Endodermal cell (in vitro differentiated cells): ENCODE measurements around the gene BCL11B. TPM values are rescaled to one million over a fixed set of nuclear protein-coding genes. Genes with fewer than 3 reads are reported as not detected.

Source experiments
- DNase-seq: peaks from one replicate; pipeline ENCODE4 v3.0.0-alpha.2; 2017
- H3K27ac ChIP-seq: 2 replicates; pipeline ENCODE4 v1.5.1; 2013; ENCODE audit warnings: mild to moderate bottlenecking, low read depth, low read length, moderate library complexity
- H3K27me3 ChIP-seq: 2 replicates; pipeline ENCODE4 v1.6.1; 2013; ENCODE audit warnings: mild to moderate bottlenecking, low read length, moderate library complexity; ENCODE audit not compliant: insufficient read depth, control insufficient read depth, poor library complexity, severe bottlenecking
- H3K36me3 ChIP-seq: 2 replicates; pipeline ENCODE4 v1.7.0; 2013; ENCODE audit warnings: mild to moderate bottlenecking, low read length, moderate library complexity; ENCODE audit not compliant: control insufficient read depth, insufficient read depth
- H3K4me1 ChIP-seq: one replicate; pipeline ENCODE4 v1.7.0; 2013; ENCODE audit warnings: low read length; ENCODE audit not compliant: control insufficient read depth, insufficient read depth
- H3K4me3 ChIP-seq: 2 replicates; pipeline ENCODE4 v1.5.1; 2013; ENCODE audit warnings: mild to moderate bottlenecking, low read length, moderate library complexity
- H3K9ac ChIP-seq: 2 replicates; pipeline ENCODE4 v1.6.1; 2013; ENCODE audit warnings: mild to moderate bottlenecking, low read length, moderate library complexity; ENCODE audit not compliant: poor library complexity, severe bottlenecking; ENCODE audit errors: extremely low read depth
- H3K9me3 ChIP-seq: 2 replicates; pipeline ENCODE4 v1.6.1; 2013; ENCODE audit warnings: mild to moderate bottlenecking, low read length, moderate library complexity; ENCODE audit not compliant: control insufficient read depth
- H3K27ac Mint-ChIP-seq: 2 replicates; pipeline ENCODE4 v1.8.0; 2020; ENCODE audit warnings: mixed read lengths
- H3K27me3 Mint-ChIP-seq: 2 replicates; pipeline ENCODE4 v1.8.0; 2021; ENCODE audit warnings: mild to moderate bottlenecking, mixed read lengths; ENCODE audit not compliant: insufficient read depth
- H3K36me3 Mint-ChIP-seq: 2 replicates; pipeline ENCODE4 v1.8.0; 2020; ENCODE audit warnings: low read depth, mixed read lengths
- H3K4me1 Mint-ChIP-seq: 2 replicates; pipeline ENCODE4 v1.8.0; 2020; ENCODE audit warnings: mixed read lengths
- H3K4me3 Mint-ChIP-seq: 2 replicates; pipeline ENCODE4 v1.8.0; 2020; ENCODE audit warnings: mild to moderate bottlenecking, moderate library complexity, mixed read lengths
- H3K9me3 Mint-ChIP-seq: 2 replicates; pipeline ENCODE4 v1.8.0; 2020; ENCODE audit warnings: mild to moderate bottlenecking, mixed read lengths
- WGBS, 2 experiments: methylation state at CpG; one replicate each; pipeline versions ENCODE4 v1.1.5 to v1.1.7; 2013; ENCODE audit warnings: missing lambda C conversion rate in 2 of 2, mixed read lengths in 1 of 2; ENCODE audit not compliant: insufficient coverage in 1 of 2, insufficient read length in 1 of 2; 5-methylcytosine and 5-hydroxymethylcytosine counted together
- total RNA-seq, 2 donors: library from RNA; stranded (reverse); fragmentation: NEBNext Ultra II Directional in 1 of 2; extraction: Animal tissue kit (Norgen Biotek cat#: 25700) in 1 of 2; gene quantifications; 2 replicates in 1 of 2; 3 replicates in 1 of 2; pipeline ENCODE4 v1.2.1, GENCODE V29; 2021
- TF ChIP-seq, protein P1 (sequence below): fragments of 200-600 bp; sonication (generic); conservative IDR thresholded peaks from 2 replicates; pipeline ENCODE4 v1.5.0; 2021; ENCODE audit warnings: antibody characterized with exemption, mild to moderate bottlenecking

BCL11B gene
- total RNA-seq, 2 donors from 2014 or later: 5.7 to 6.0 TPM

- WGBS, 2 experiments: 90 to 98% methylated on average over 2 to 6 of the region's 6 CpGs
- Histone ChIP-seq H3K27ac (no peak overlapping the region), H3K4me3 (no peak overlapping the region), H3K4me1 (no peaks in the 10 kb centered on the region), H3K36me3 (no peaks in the 10 kb centered on the region), H3K27me3 (no peaks in the 10 kb centered on the region), H3K9ac (no peak overlapping the region), H3K9me3 (no peaks in the 10 kb centered on the region)
- TF ChIP-seq, protein P1, sequence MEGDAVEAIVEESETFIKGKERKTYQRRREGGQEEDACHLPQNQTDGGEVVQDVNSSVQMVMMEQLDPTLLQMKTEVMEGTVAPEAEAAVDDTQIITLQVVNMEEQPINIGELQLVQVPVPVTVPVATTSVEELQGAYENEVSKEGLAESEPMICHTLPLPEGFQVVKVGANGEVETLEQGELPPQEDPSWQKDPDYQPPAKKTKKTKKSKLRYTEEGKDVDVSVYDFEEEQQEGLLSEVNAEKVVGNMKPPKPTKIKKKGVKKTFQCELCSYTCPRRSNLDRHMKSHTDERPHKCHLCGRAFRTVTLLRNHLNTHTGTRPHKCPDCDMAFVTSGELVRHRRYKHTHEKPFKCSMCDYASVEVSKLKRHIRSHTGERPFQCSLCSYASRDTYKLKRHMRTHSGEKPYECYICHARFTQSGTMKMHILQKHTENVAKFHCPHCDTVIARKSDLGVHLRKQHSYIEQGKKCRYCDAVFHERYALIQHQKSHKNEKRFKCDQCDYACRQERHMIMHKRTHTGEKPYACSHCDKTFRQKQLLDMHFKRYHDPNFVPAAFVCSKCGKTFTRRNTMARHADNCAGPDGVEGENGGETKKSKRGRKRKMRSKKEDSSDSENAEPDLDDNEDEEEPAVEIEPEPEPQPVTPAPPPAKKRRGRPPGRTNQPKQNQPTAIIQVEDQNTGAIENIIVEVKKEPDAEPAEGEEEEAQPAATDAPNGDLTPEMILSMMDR: no peak
- H3K36me3 Mint-ChIP-seq: peaks cover 2% of the 10 kb centered on the region
- H3K4me1 Mint-ChIP-seq: peaks cover 12% of the 10 kb centered on the region
- H3K27me3 Mint-ChIP-seq: no peaks in the 10 kb centered on the region
- no peaks in the 10 kb centered on the region for H3K9me3 Mint-ChIP-seq
- H3K27ac Mint-ChIP-seq: no peak overlapping the region
- DNase-seq: no peak
- no peak overlapping the region for H3K4me3 Mint-ChIP-seq
Observed at GRCh38 chr14:99182548-99183250, 89.3 kb downstream of the BCL11B start.

DNA sequence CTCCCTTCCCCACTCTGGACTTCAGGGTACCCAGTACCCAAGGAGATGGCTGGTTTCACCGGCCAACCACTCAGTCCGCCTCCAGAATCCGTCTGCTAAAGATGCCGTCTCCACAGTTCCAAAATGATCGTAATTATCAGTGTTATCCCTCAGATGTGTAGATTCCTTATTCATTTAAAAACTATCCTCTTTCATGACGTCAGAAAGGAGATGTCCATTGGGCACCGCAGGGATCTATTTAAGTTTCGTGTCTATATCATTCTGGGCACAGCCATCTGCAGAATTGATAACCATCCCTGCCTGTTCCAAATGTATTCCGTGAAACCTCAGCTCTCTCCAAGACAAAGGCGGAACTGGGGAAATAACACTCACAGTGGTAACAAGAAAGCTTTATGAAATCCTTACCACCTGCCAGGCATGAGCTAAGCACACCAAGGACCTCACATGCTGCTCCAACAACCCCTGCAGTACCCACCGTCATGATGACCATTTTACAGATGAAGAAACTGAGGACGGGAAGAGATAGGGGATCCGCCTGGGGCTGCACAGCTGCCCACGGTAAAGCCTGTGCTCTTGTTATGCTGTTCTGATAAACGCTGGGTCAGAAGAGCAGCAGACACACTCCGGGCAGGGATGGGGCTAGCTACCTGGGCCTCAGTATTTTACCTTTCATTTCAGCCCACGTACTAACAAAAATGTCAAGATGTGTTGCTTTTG is 90.0 kb downstream of the BCL11B start:
- no peaks in the 10 kb centered on the region for H3K27me3 ChIP-seq
- Mint-ChIP-seq H3K27me3 (no peaks in the 10 kb centered on the region), H3K4me1 (peaks cover 7% of the 10 kb centered on the region), H3K36me3 (peaks cover 2% of the 10 kb centered on the region), H3K4me3 (no peak overlapping the region), H3K9me3 (no peaks in the 10 kb centered on the region), H3K27ac (no peak overlapping the region)
- no peaks in the 10 kb centered on the region for H3K9me3 ChIP-seq
- H3K4me1 ChIP-seq: no peaks in the 10 kb centered on the region
- H3K9ac ChIP-seq: no peak overlapping the region
- H3K27ac ChIP-seq: no peak overlapping the region
- no peak for DNase-seq
- no peak overlapping the region for H3K4me3 ChIP-seq
- WGBS, 2 experiments: 88 to 91% methylated on average over 16 to 17 of the region's 17 CpGs
- TF ChIP-seq, protein P1: no peak
- H3K36me3 ChIP-seq: no peaks in the 10 kb centered on the region

DNA sequence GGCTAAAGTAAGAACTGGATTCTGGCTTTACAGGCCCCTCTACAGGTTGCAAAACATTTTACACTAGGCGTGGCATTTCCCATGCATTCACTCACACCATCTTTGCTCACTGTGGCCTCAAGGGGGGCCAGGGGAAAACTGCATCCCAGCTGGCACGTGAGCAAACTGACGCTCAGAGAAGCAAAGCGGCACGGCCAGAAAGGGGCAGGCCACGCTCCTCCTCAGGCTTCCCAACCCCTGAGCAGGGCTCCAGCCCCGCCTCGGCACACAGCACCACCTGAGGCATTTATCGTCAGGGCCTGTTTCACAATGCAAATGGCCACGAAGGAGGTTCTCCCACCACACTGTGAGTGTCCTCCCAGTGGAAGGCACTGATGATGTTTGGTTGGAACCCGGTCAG is 90.8 kb downstream of the BCL11B start:
- no peak overlapping the region for H3K4me3 Mint-ChIP-seq
- peaks cover 4% of the 10 kb centered on the region for H3K36me3 Mint-ChIP-seq
- TF ChIP-seq, protein P1: no peak
- H3K27ac ChIP-seq: no peak overlapping the region
- no peaks in the 10 kb centered on the region for H3K9me3 Mint-ChIP-seq
- H3K36me3 ChIP-seq: no peaks in the 10 kb centered on the region
- no peaks in the 10 kb centered on the region for H3K9me3 ChIP-seq
- H3K9ac ChIP-seq: no peak overlapping the region
- H3K27ac Mint-ChIP-seq: no peak overlapping the region
- no peaks in the 10 kb centered on the region for H3K4me1 ChIP-seq
- H3K27me3 Mint-ChIP-seq: no peaks in the 10 kb centered on the region
- WGBS, 2 experiments: 89 to 91% methylated on average over 9 to 11 of the region's 11 CpGs
- H3K27me3 ChIP-seq: no peaks in the 10 kb centered on the region
- H3K4me1 Mint-ChIP-seq: peaks cover 7% of the 10 kb centered on the region
- no peak for DNase-seq
- H3K4me3 ChIP-seq: no peak overlapping the region
